HEK293 (cell line): ENCODE measurements around the gene EDIL3.

Source experiments
- CTCF ChIA-PET: fragments of 350-600 bp; formaldehyde crosslinking; extraction: SDS; loops from one replicate; lab custom pipeline; 2021; ENCODE audit warnings: antibody characterized with exemption; lab: Yijun Ruan, JAX
- POLR2A ChIA-PET: fragments of 300-600 bp; formaldehyde crosslinking; extraction: SDS; loops from one replicate; lab custom pipeline; 2020; ENCODE audit warnings: antibody characterized with exemption, inconsistent platforms; lab: Yijun Ruan, JAX
- H3K27ac ChIP-seq: fragments of 200-500 bp; sonication (Bioruptor generic); 2 replicates; pipeline ENCODE4 v1.5.1; 2014; ENCODE audit warnings: low read depth, low read length, control low read depth, inconsistent platforms; ENCODE audit errors: extremely low read depth
- H3K36me3 ChIP-seq, 2 experiments: fragments of 200-500 bp in 1 of 2; sonication (Bioruptor generic) in 1 of 2; 1 replicate in 1 of 2; 2 replicates in 1 of 2; pipeline ENCODE4 v1.5.1; 2014 to 2017; ENCODE audit warnings: inconsistent platforms in 2 of 2, low read length in 2 of 2; ENCODE audit not compliant: control insufficient read depth in 2 of 2, insufficient read depth in 1 of 2
- H3K4me1 ChIP-seq: fragments of 200-500 bp; sonication (Bioruptor generic); 2 replicates; pipeline ENCODE4 v1.5.1; 2014; ENCODE audit warnings: mild to moderate bottlenecking, low read length, inconsistent platforms; ENCODE audit not compliant: control insufficient read depth, insufficient read depth
- H3K4me3 ChIP-seq: 2 replicates; pipeline ENCODE4 v1.5.1; 2011; ENCODE audit warnings: low read depth, mild to moderate bottlenecking, control low read depth, low read length, moderate library complexity
- H3K9me3 ChIP-seq: fragments of 200-500 bp; sonication (Bioruptor generic); 2 replicates; pipeline ENCODE4 v1.5.1; 2014; ENCODE audit warnings: low read depth, low read length, inconsistent platforms; ENCODE audit not compliant: control insufficient read depth, insufficient read depth
- EGR2 ChIP-seq: fragments of 450-650 bp; formaldehyde crosslinking; IDR thresholded peaks from 2 replicates; pipeline ENCODE4 v1.5.1; 2016; ENCODE audit warnings: low read depth, missing biosample characterization, missing genetic modification characterization
- GFI1B ChIP-seq: fragments of 450-650 bp; formaldehyde crosslinking; IDR thresholded peaks from 2 replicates; pipeline ENCODE4 v1.5.1; 2016; ENCODE audit warnings: missing biosample characterization, missing genetic modification characterization
- GLIS1 ChIP-seq: fragments of 450-650 bp; formaldehyde crosslinking; IDR thresholded peaks from 2 replicates; pipeline ENCODE4 v1.5.1; 2016; ENCODE audit warnings: missing biosample characterization, missing genetic modification characterization
- KLF1 ChIP-seq: fragments of 450-650 bp; formaldehyde crosslinking; IDR thresholded peaks from 2 replicates; pipeline ENCODE4 v1.5.1; 2016; ENCODE audit warnings: missing biosample characterization, missing genetic modification characterization
- KLF9 ChIP-seq: fragments of 450-650 bp; formaldehyde crosslinking; IDR thresholded peaks from 2 replicates; pipeline ENCODE4 v1.5.1; 2016; ENCODE audit warnings: missing biosample characterization, missing genetic modification characterization, low read depth
- ZBTB17 ChIP-seq: fragments of 450-650 bp; formaldehyde crosslinking; IDR thresholded peaks from 2 replicates; pipeline ENCODE4 v1.5.1; 2016; ENCODE audit warnings: missing biosample characterization, missing genetic modification characterization
- ZBTB20 ChIP-seq: fragments of 450-650 bp; formaldehyde crosslinking; IDR thresholded peaks from 2 replicates; pipeline ENCODE4 v1.5.1; 2016; ENCODE audit warnings: missing biosample characterization, missing genetic modification characterization
- ZFHX2 ChIP-seq: fragments of 450-650 bp; formaldehyde crosslinking; conservative IDR thresholded peaks from 2 replicates; pipeline ENCODE4 v1.5.1; 2016; ENCODE audit warnings: missing biosample characterization, missing genetic modification characterization
- ZIC2 ChIP-seq: fragments of 450-650 bp; formaldehyde crosslinking; IDR thresholded peaks from 2 replicates; pipeline ENCODE4 v1.5.1; 2016; ENCODE audit warnings: missing biosample characterization, missing genetic modification characterization
- ZNF10 ChIP-seq: fragments of 450-650 bp; formaldehyde crosslinking; IDR thresholded peaks from 2 replicates; pipeline ENCODE4 v1.5.1; 2017; ENCODE audit warnings: missing biosample characterization, missing genetic modification characterization
- ZNF114 ChIP-seq: fragments of 450-650 bp; formaldehyde crosslinking; IDR thresholded peaks from 2 replicates; pipeline ENCODE4 v1.5.0; 2017; ENCODE audit warnings: missing biosample characterization, missing genetic modification characterization
- ZNF266 ChIP-seq: fragments of 450-650 bp; formaldehyde crosslinking; IDR thresholded peaks from 2 replicates; pipeline ENCODE4 v1.5.1; 2016; ENCODE audit warnings: missing biosample characterization, missing genetic modification characterization, low read depth
- ZNF302 ChIP-seq: fragments of 450-650 bp; formaldehyde crosslinking; IDR thresholded peaks from 2 replicates; pipeline ENCODE4 v1.5.1; 2016; ENCODE audit warnings: missing biosample characterization, missing genetic modification characterization, low read depth
- ZNF335 ChIP-seq: fragments of 450-650 bp; formaldehyde crosslinking; conservative IDR thresholded peaks from 2 replicates; pipeline ENCODE4 v1.5.1; 2016; ENCODE audit warnings: missing biosample characterization, missing genetic modification characterization
- ZNF521 ChIP-seq: fragments of 450-650 bp; formaldehyde crosslinking; IDR thresholded peaks from 2 replicates; pipeline ENCODE4 v1.5.1; 2017; ENCODE audit warnings: missing biosample characterization, mild to moderate bottlenecking, missing genetic modification characterization
- ZNF610 ChIP-seq: fragments of 450-650 bp; formaldehyde crosslinking; IDR thresholded peaks from 2 replicates; pipeline ENCODE4 v1.5.1; 2016; ENCODE audit warnings: missing biosample characterization, missing genetic modification characterization, borderline replicate concordance
- ZXDB ChIP-seq: fragments of 450-650 bp; formaldehyde crosslinking; IDR thresholded peaks from 2 replicates; pipeline ENCODE4 v1.5.1; 2016; ENCODE audit warnings: missing biosample characterization, missing genetic modification characterization
- TF ChIP-seq, protein P1 (sequence below): fragments of 450-650 bp; formaldehyde crosslinking; IDR thresholded peaks from 2 replicates; pipeline ENCODE4 v1.5.1; 2016; ENCODE audit warnings: missing biosample characterization, missing genetic modification characterization
- TF ChIP-seq, protein P2 (sequence below): fragments of 450-650 bp; formaldehyde crosslinking; IDR thresholded peaks from 2 replicates; pipeline ENCODE4 v1.5.1; 2016; ENCODE audit warnings: missing biosample characterization, missing genetic modification characterization
- TF ChIP-seq, protein P3 (sequence below): fragments of 450-650 bp; formaldehyde crosslinking; IDR thresholded peaks from 2 replicates; pipeline ENCODE4 v1.5.1; 2016; ENCODE audit warnings: missing biosample characterization, missing genetic modification characterization
- TF ChIP-seq, protein P4 (sequence below): fragments of 450-650 bp; formaldehyde crosslinking; IDR thresholded peaks from 2 replicates; pipeline ENCODE4 v1.5.0; 2017; ENCODE audit warnings: missing biosample characterization, missing genetic modification characterization, borderline replicate concordance
- TF ChIP-seq, protein P5 (sequence below): fragments of 450-650 bp; formaldehyde crosslinking; optimal IDR thresholded peaks from 2 replicates; pipeline ENCODE3; 2016; ENCODE audit warnings: missing biosample characterization, mild to moderate bottlenecking, missing genetic modification characterization
- TF ChIP-seq, protein P6 (sequence below): fragments of 450-650 bp; formaldehyde crosslinking; IDR thresholded peaks from 2 replicates; pipeline ENCODE4 v1.5.1; 2016; ENCODE audit warnings: missing biosample characterization, missing genetic modification characterization

Gene EDIL3

DNA sequence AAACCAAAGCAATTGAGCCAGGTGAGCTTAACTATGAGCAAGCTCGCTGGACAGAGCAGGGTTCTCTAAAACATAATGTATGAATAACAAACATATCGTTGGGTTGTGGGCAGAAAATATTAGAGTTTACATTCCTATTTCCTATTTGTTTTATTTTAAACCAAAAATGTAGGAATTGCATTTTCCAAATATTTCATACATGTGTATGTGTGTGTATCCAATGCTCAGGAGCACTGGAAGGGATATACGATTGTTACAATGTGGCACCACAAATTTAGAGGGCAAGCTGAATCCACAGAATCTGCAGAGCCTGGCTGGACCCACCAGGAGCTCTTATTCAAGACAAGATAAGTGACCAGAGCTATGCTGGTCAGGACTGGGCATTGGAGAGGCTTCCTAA lies 338.7 kb downstream of the EDIL3 start:
- ChIA-PET POLR2A (no interaction called here), CTCF (no interaction called here)
- no peak overlapping the region for H3K4me3 ChIP-seq
- H3K27ac ChIP-seq, result no peak overlapping the region
- TF ChIP-seq, protein P1, sequence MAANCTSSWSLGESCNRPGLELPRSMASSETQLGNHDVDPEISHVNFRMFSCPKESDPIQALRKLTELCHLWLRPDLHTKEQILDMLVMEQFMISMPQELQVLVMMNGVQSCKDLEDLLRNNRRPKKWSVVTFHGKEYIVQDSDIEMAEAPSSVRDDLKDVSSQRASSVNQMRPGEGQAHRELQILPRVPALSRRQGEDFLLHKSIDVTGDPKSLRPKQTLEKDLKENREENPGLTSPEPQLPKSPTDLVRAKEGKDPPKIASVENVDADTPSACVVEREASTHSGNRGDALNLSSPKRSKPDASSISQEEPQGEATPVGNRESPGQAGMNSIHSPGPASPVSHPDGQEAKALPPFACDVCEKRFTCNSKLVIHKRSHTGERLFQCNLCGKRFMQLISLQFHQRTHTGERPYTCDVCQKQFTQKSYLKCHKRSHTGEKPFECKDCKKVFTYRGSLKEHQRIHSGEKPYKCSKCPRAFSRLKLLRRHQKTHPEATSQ (tag by site-specific recombination), result no peak
- no peak for TF ChIP-seq GLIS1 (tag by site-specific recombination)
- TF ChIP-seq ZNF302 (tag by site-specific recombination), result no peak
- no peak for TF ChIP-seq EGR2
- TF ChIP-seq ZNF610, result no peak
- TF ChIP-seq, protein P2, sequence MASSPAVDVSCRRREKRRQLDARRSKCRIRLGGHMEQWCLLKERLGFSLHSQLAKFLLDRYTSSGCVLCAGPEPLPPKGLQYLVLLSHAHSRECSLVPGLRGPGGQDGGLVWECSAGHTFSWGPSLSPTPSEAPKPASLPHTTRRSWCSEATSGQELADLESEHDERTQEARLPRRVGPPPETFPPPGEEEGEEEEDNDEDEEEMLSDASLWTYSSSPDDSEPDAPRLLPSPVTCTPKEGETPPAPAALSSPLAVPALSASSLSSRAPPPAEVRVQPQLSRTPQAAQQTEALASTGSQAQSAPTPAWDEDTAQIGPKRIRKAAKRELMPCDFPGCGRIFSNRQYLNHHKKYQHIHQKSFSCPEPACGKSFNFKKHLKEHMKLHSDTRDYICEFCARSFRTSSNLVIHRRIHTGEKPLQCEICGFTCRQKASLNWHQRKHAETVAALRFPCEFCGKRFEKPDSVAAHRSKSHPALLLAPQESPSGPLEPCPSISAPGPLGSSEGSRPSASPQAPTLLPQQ (tag by site-specific recombination), result no peak
- TF ChIP-seq ZNF10, result no peak
- no peaks in the 10 kb centered on the region for H3K36me3 ChIP-seq
- no peaks in the 10 kb centered on the region for H3K4me1 ChIP-seq
- no peaks in the 10 kb centered on the region for H3K9me3 ChIP-seq

DNA sequence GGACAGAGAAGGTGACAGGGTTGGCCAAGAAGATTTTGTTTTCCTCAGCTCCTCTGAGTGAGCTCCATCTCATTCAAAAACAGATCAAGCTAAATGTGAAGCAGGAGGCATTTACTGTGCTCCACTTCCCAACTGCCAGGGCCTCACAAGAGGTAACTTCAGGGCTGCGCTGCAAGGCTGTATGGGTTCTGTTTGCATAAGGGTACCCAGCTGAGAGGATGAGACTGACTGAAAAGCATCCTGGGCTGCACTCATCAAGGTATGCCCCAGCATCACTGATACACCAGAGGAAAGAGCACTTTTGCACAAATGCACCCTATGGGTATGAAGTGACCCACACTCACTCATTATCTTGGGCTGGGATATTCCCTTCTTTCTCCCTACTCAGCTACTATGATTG lies 347.8 kb downstream of the EDIL3 start:
- Histone ChIP-seq H3K27ac (no peak overlapping the region), H3K4me3 (no peak overlapping the region), H3K36me3 (no peaks in the 10 kb centered on the region), H3K4me1 (no peaks in the 10 kb centered on the region), H3K9me3 (no peaks in the 10 kb centered on the region)
- CTCF ChIA-PET, result interaction anchor here (0.6 kb wide), 1 partner anchor 110 kb away, joined by 4 read pairs; no protein-coding TSS in a partner anchor
- POLR2A ChIA-PET, result no interaction called here
- TF ChIP-seq ZNF521 (no peak), ZBTB17 (no peak), KLF1 (tag by site-specific recombination) (no peak), GFI1B (no peak), KLF9 (tag by site-specific recombination) (no peak), ZIC2 (tag by site-specific recombination) (no peak), ZBTB20 (no peak), ZFHX2 (no peak), ZNF335 (tag by site-specific recombination) (no peak), ZNF114 (tag by site-specific recombination) (no peak), ZXDB (tag by site-specific recombination) (no peak), ZNF266 (tag by site-specific recombination) (no peak)
- TF ChIP-seq, protein P3, sequence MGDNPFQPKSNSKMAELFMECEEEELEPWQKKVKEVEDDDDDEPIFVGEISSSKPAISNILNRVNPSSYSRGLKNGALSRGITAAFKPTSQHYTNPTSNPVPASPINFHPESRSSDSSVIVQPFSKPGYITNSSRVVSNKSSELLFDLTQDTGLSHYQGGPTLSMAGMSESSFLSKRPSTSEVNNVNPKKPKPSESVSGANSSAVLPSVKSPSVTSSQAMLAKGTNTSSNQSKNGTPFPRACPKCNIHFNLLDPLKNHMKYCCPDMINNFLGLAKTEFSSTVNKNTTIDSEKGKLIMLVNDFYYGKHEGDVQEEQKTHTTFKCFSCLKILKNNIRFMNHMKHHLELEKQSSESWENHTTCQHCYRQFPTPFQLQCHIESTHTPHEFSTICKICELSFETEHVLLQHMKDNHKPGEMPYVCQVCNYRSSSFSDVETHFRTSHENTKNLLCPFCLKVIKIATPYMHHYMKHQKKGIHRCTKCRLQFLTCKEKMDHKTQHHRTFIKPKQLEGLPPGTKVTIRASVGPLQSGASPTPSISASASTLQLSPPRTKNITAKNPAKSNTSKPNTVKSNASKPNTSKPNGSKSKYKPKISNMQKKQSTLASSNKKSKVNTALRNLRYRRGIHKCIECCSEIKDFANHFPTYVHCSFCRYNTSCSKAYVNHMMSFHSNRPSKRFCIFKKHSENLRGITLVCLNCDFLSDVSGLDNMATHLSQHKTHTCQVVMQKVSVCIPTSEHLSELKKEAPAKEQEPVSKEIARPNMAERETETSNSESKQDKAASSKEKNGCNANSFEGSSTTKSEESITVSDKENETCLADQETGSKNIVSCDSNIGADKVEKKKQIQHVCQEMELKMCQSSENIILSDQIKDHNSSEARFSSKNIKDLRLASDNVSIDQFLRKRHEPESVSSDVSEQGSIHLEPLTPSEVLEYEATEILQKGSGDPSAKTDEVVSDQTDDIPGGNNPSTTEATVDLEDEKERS, result no peak
- TF ChIP-seq, protein P4, sequence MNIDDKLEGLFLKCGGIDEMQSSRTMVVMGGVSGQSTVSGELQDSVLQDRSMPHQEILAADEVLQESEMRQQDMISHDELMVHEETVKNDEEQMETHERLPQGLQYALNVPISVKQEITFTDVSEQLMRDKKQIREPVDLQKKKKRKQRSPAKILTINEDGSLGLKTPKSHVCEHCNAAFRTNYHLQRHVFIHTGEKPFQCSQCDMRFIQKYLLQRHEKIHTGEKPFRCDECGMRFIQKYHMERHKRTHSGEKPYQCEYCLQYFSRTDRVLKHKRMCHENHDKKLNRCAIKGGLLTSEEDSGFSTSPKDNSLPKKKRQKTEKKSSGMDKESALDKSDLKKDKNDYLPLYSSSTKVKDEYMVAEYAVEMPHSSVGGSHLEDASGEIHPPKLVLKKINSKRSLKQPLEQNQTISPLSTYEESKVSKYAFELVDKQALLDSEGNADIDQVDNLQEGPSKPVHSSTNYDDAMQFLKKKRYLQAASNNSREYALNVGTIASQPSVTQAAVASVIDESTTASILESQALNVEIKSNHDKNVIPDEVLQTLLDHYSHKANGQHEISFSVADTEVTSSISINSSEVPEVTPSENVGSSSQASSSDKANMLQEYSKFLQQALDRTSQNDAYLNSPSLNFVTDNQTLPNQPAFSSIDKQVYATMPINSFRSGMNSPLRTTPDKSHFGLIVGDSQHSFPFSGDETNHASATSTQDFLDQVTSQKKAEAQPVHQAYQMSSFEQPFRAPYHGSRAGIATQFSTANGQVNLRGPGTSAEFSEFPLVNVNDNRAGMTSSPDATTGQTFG (tag by site-specific recombination), result no peak
- TF ChIP-seq, protein P5, sequence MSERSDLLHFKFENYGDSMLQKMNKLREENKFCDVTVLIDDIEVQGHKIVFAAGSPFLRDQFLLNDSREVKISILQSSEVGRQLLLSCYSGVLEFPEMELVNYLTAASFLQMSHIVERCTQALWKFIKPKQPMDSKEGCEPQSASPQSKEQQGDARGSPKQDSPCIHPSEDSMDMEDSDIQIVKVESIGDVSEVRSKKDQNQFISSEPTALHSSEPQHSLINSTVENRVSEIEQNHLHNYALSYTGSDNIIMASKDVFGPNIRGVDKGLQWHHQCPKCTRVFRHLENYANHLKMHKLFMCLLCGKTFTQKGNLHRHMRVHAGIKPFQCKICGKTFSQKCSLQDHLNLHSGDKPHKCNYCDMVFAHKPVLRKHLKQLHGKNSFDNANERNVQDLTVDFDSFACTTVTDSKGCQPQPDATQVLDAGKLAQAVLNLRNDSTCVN (tag by site-specific recombination), result no peak
- TF ChIP-seq, protein P6, sequence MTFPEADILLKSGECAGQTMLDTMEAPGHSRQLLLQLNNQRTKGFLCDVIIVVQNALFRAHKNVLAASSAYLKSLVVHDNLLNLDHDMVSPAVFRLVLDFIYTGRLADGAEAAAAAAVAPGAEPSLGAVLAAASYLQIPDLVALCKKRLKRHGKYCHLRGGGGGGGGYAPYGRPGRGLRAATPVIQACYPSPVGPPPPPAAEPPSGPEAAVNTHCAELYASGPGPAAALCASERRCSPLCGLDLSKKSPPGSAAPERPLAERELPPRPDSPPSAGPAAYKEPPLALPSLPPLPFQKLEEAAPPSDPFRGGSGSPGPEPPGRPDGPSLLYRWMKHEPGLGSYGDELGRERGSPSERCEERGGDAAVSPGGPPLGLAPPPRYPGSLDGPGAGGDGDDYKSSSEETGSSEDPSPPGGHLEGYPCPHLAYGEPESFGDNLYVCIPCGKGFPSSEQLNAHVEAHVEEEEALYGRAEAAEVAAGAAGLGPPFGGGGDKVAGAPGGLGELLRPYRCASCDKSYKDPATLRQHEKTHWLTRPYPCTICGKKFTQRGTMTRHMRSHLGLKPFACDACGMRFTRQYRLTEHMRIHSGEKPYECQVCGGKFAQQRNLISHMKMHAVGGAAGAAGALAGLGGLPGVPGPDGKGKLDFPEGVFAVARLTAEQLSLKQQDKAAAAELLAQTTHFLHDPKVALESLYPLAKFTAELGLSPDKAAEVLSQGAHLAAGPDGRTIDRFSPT (tag by site-specific recombination), result no peak
